K562 (cell line): ENCODE results near the gene PTPRM.

Source experiments
- ATF2 ChIP-seq: sonication (generic); formaldehyde crosslinking; IDR thresholded peaks from 2 replicates; pipeline ENCODE4 v1.8.1; 2022; ENCODE audit warnings: missing genetic modification reagents
- DACH1 ChIP-seq: fragments of 450-650 bp; IDR thresholded peaks from 2 replicates; pipeline ENCODE4 v1.6.1; 2018; ENCODE audit not compliant: partially characterized antibody
- DDX20 ChIP-seq: fragments of 450-650 bp; IDR thresholded peaks from 2 replicates; pipeline ENCODE4 v1.6.1; 2016; ENCODE audit warnings: missing genetic modification characterization, low read depth, mild to moderate bottlenecking, missing compliant biosample characterization, moderate library complexity
- HDGF ChIP-seq: fragments of 450-650 bp; IDR thresholded peaks from 2 replicates; pipeline ENCODE4 v1.6.1; 2016
- NFE2L1 ChIP-seq: fragments of 450-650 bp; IDR thresholded peaks from 2 replicates; pipeline ENCODE4 v1.6.1; 2016; ENCODE audit warnings: missing genetic modification characterization, low read depth, mild to moderate bottlenecking, missing compliant biosample characterization, moderate library complexity, borderline replicate concordance
- NR2C1 ChIP-seq, 2 experiments: fragments of 450-650 bp; IDR thresholded peaks; 2 replicates each; pipeline ENCODE4 v1.6.1; 2017; ENCODE audit warnings: mild to moderate bottlenecking in 2 of 2, antibody characterized with exemption in 1 of 2, inconsistent platforms in 1 of 2, missing compliant biosample characterization in 1 of 2, missing genetic modification characterization in 1 of 2
- RNF2 ChIP-seq: sonication (generic); IDR thresholded peaks from 2 replicates; pipeline ENCODE4 v1.6.1; 2016
- SIX5 ChIP-seq, 2 experiments: IDR thresholded peaks; 2 replicates each; pipeline ENCODE4 v1.6.1; 2011; ENCODE audit warnings: low read length in 2 of 2, borderline replicate concordance in 1 of 2, low read depth in 1 of 2, mild to moderate bottlenecking in 1 of 2, moderate library complexity in 1 of 2; ENCODE audit not compliant: insufficient read depth in 1 of 2
- ZFP36 ChIP-seq: fragments of 150-350 bp; IDR thresholded peaks from 2 replicates; pipeline ENCODE4 v1.6.1; 2018; ENCODE audit warnings: low read length, low read depth; ENCODE audit not compliant: partially characterized antibody
- ZNF407 ChIP-seq: fragments of 450-650 bp; IDR thresholded peaks from 2 replicates; pipeline ENCODE4 v1.6.1; 2016; ENCODE audit warnings: low read depth
- TF ChIP-seq, protein P1 (sequence below): sonication (generic); formaldehyde crosslinking; IDR thresholded peaks from 2 replicates; pipeline ENCODE4 v1.8.1; 2023; ENCODE audit warnings: mild to moderate bottlenecking, missing genetic modification reagents
- TF ChIP-seq, protein P2 (sequence below): sonication (generic); formaldehyde crosslinking; IDR thresholded peaks from 2 replicates; pipeline ENCODE4 v1.9.0; 2022; ENCODE audit warnings: mild to moderate bottlenecking, missing genetic modification reagents
- TF ChIP-seq, protein P3 (sequence below): sonication (generic); formaldehyde crosslinking; IDR thresholded peaks from 2 replicates; pipeline ENCODE4 v1.8.0; 2023; ENCODE audit warnings: mild to moderate bottlenecking, missing genetic modification reagents
- TF ChIP-seq, protein P4 (sequence below): sonication (generic); formaldehyde crosslinking; IDR thresholded peaks from 2 replicates; pipeline ENCODE4 v1.8.0; 2022; ENCODE audit warnings: mild to moderate bottlenecking, missing genetic modification reagents, borderline replicate concordance

DNA sequence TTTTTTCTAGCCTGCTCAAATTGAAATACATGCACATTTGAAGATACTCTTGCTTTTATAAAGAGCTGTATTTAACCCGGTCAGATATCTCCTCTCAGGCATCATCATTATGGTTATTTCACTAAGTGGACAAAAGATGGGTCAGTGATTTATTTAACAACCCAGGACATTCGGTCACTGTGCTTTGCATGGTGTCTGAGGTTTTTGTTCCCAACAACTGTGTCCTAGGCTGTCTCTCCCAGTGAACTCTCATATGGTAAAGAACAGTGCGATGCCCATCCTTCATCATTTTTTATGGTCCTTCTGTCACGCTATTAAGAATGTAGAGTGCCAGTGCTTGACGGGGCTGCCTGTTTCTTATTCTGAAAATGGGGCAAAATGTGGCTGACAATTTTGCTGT lies 372.4 kb downstream of the PTPRM start:
- no peak for TF ChIP-seq DACH1
- TF ChIP-seq, protein P1, sequence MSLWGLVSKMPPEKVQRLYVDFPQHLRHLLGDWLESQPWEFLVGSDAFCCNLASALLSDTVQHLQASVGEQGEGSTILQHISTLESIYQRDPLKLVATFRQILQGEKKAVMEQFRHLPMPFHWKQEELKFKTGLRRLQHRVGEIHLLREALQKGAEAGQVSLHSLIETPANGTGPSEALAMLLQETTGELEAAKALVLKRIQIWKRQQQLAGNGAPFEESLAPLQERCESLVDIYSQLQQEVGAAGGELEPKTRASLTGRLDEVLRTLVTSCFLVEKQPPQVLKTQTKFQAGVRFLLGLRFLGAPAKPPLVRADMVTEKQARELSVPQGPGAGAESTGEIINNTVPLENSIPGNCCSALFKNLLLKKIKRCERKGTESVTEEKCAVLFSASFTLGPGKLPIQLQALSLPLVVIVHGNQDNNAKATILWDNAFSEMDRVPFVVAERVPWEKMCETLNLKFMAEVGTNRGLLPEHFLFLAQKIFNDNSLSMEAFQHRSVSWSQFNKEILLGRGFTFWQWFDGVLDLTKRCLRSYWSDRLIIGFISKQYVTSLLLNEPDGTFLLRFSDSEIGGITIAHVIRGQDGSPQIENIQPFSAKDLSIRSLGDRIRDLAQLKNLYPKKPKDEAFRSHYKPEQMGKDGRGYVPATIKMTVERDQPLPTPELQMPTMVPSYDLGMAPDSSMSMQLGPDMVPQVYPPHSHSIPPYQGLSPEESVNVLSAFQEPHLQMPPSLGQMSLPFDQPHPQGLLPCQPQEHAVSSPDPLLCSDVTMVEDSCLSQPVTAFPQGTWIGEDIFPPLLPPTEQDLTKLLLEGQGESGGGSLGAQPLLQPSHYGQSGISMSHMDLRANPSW (CRISPR knock-in tag), result no peak
- no peak for TF ChIP-seq NR2C1 (IDR thresholded peaks at IDR 0.05)
- TF ChIP-seq NR2C1 (tag; IDR thresholded peaks at IDR 0.05), result no peak
- no peak for TF ChIP-seq ATF2 (CRISPR knock-in tag)
- TF ChIP-seq SIX5 (IDR thresholded peaks at IDR 0.05; ENCODE audit: borderline replicate concordance in 1 of 2, insufficient read depth in 1 of 2, low read depth in 1 of 2, low read length in 2 of 2), result no peak
- TF ChIP-seq, protein P2, sequence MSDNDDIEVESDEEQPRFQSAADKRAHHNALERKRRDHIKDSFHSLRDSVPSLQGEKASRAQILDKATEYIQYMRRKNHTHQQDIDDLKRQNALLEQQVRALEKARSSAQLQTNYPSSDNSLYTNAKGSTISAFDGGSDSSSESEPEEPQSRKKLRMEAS, result no peak
- TF ChIP-seq HDGF, result no peak
- TF ChIP-seq, protein P3, sequence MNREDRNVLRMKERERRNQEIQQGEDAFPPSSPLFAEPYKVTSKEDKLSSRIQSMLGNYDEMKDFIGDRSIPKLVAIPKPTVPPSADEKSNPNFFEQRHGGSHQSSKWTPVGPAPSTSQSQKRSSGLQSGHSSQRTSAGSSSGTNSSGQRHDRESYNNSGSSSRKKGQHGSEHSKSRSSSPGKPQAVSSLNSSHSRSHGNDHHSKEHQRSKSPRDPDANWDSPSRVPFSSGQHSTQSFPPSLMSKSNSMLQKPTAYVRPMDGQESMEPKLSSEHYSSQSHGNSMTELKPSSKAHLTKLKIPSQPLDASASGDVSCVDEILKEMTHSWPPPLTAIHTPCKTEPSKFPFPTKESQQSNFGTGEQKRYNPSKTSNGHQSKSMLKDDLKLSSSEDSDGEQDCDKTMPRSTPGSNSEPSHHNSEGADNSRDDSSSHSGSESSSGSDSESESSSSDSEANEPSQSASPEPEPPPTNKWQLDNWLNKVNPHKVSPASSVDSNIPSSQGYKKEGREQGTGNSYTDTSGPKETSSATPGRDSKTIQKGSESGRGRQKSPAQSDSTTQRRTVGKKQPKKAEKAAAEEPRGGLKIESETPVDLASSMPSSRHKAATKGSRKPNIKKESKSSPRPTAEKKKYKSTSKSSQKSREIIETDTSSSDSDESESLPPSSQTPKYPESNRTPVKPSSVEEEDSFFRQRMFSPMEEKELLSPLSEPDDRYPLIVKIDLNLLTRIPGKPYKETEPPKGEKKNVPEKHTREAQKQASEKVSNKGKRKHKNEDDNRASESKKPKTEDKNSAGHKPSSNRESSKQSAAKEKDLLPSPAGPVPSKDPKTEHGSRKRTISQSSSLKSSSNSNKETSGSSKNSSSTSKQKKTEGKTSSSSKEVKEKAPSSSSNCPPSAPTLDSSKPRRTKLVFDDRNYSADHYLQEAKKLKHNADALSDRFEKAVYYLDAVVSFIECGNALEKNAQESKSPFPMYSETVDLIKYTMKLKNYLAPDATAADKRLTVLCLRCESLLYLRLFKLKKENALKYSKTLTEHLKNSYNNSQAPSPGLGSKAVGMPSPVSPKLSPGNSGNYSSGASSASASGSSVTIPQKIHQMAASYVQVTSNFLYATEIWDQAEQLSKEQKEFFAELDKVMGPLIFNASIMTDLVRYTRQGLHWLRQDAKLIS (CRISPR knock-in tag), result no peak
- TF ChIP-seq, protein P4, sequence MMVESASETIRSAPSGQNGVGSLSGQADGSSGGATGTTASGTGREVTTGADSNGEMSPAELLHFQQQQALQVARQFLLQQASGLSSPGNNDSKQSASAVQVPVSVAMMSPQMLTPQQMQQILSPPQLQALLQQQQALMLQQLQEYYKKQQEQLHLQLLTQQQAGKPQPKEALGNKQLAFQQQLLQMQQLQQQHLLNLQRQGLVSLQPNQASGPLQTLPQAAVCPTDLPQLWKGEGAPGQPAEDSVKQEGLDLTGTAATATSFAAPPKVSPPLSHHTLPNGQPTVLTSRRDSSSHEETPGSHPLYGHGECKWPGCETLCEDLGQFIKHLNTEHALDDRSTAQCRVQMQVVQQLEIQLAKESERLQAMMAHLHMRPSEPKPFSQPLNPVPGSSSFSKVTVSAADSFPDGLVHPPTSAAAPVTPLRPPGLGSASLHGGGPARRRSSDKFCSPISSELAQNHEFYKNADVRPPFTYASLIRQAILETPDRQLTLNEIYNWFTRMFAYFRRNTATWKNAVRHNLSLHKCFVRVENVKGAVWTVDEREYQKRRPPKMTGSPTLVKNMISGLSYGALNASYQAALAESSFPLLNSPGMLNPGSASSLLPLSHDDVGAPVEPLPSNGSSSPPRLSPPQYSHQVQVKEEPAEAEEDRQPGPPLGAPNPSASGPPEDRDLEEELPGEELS, result no peak
- no peak for TF ChIP-seq ZNF407
- TF ChIP-seq RNF2, result no peak
- no peak for TF ChIP-seq DDX20 (tag)
- TF ChIP-seq ZFP36, result no peak
- no peak for TF ChIP-seq NFE2L1 (tag)
